GM21529 (cell line): ENCODE results near the gene INPP4B.
"Not testable (repeated sequence)": the region's sequence is repeated elsewhere in the genome, so short reads cannot be mapped to it uniquely, and the experiment has no call there.

Source experiments
- ATAC-seq: cut with Tn5 transposase; IDR thresholded peaks from one replicate; pipeline ENCODE4 v1.9.1; 2021; ENCODE audit not compliant: unreplicated experiment

INPP4B gene

DNA sequence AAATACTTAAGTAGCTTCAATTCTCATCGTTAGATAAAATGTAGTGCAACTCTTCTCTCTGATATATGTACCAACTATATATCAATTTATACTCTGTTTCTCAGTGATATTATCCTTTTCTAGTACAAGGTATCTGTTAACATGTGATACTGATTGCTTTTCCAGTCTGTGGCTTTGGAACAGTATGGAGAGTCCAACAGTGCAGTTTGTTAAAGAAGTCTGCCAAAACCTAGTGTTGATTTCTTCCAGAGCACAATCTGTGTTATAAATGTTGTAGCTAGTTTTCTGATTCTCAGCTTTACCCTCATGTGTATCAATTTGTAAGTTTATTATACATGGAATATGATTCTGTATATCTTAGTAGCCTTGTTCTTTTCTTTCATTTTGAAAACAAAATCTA is 744.7 kb downstream of the INPP4B start:
- no peak for ATAC-seq

DNA sequence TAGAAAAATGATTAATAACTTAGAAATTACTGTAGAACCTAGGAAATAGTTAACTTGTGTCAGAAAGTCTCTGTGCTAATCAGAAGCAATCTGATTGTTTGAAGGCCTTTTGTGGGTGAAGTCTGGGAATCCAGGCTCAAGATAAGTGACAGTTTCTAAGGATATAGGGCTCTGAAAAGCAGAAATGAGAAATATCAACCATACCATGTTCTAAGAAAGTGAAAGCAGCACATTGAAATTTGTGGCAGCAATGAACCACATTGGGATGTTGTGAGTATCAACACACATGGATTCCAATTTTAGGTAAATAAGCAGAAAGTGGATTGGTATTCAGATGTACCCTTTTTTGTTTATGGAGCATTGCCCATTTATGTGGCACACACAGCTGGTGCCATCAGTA is 745.2 kb downstream of the INPP4B start:
- ATAC-seq: no peak

DNA sequence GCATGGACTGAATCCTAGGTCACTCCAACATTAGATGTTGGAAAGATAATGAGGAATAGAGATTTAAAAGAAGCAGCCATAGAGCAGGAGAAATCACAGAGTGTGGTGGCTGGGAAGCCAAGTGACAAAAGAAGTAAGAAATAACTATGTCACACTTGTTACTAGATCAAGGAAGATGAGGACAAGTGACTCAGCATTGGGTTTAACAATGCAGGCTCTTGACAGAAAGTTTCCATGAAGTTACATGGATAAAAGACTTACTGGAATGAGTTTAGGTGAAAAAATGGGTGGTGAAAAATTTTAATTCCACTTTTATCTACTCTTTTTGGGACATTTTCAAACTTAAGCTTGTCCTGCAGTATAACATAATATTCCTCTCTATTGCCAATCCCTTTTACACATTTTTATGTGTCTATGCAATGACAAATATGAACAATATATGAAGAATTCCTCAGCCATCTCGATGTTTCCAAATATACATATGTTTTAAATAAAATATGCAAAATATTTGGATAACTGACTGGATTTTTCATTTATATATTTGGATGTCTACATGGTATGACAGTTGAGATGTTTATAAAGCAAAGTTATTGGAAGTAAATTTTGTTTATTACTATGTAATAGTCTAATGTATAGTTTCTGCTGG is 747.1 kb downstream of the INPP4B start:
- ATAC-seq: no peak

DNA sequence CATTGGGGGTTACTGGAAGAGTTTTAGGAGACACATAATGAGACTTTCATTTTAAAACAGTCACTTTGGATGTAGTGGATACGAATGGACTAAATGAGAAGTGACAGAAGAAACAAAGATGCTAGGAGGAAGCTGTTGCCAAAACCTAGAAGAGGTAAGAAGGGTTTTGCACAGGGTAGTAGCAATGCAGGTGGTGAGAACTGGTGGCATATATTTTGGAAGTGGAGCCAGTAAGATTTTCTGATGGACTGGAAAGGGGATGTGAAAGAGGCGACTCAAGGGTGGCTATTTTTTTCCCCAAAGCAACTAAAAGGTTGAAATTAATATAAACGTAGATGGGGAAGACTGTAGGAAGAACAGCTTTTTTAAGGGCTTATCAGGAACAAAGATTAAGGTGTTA is 747.7 kb downstream of the INPP4B start:
- ATAC-seq: no peak

DNA sequence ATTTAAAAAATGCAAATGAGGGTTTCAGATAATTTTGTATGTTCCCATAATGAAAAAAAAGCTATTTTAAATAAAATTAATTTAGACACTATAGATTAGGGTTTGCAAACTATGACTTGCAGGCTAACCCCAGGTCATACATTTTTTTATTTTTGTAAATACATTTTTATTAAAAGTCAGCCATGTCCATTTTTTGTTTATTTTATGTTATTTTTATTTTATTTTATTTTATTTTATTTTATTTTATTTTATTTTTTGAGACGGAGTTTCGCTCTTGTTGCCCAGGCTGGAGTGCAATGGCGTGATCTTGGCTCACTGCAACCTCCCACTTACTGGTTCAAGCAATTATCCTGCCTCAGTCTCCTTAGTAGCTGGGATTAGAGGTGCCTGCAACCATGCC is 749.1 kb downstream of the INPP4B start:
- no peak for ATAC-seq

DNA sequence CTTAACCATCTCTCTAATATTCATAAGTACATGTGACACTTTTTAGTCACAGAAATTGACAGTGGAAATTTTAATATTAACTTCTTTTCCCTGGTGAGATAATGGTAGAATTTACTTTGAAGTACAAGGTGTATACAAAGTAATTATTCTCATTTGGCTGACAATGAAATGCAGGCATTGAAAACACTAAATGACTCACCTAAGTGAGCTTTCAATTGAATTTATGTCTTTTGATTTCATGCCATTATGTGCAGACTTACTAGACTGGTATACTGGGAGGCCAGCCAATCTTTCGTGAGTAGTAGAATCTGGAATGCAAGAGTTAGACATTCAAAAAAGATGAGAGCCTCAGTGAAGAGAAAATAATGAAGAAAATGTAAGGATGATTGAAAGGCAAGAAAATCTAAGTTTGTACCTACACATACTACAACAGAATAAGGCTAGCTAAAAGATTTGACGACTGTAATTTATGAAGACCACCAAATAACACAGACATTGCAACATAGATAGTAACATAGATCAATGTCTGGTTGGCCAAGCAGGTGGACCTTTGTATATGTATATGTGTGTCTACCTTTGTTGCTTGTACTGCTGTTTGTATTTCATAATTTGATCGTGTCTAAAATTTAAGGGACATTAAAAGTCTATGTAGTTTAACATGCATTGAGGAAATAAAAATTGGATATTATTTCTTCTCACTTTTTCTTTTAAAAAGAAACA is 750.1 kb downstream of the INPP4B start:
- ATAC-seq: no peak

DNA sequence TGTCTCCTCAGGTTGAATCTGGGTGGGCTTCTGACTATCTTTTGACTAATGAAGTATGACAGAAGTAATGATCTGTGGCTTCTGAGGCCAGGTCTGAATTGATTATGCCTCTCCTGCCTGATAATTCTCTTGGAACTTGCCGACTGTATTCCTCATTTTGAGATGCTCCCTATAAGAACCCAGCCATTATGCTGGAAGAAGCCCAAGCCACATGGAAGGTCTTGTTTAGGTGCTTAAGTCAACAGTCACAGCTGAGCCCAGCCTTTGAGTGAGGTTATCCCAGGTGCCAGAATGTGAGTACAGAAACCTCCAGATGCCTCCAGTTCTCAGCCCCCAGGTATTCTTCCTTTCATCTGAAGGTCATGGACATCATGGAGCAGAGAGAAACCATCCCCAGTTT is 753.2 kb downstream of the INPP4B start:
- ATAC-seq: no peak

DNA sequence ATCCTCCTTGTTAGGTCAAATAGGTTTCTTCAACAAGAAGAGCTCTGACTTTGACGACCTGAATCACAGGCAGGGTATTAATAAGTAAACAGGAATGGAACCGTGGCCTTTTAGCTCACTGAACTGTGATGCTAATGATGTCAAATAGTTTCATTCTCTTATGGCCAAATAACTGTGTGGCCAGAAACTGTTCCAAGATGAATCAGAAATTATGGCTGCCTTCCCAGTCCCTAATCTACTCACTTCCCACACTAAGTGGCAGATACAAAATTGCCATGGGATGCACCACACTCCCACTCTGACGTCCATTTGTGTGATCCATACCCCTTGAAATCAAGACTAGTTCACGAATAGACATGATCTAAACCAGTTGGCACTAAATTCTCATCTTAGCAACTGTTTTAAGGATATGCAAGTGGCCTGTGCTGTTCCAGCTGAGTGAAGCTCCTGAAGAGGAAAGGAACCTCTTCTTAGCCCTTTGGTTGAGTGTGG is 754.4 kb downstream of the INPP4B start:
- no peak for ATAC-seq

DNA sequence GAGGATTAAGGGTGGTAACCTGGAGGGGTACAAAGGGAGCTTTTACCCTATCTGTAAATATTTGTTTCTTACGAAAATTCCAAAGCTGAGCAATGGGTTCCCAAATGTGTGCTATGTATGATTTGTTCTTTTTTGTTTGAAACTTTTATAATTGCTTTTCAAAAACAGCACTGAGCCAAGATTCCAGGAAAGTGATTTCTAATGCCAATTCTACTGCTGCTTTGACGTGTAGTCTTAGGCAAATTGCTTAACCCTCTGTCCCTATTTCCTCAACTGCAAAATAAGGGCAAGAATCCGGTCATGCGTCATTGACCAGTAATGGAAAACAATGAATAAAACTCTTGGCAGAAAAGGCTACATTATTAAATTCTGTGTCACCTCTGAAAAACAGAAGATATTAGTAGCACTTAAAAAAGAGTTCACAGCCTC is 755.0 kb downstream of the INPP4B start:
- ATAC-seq: no peak

DNA sequence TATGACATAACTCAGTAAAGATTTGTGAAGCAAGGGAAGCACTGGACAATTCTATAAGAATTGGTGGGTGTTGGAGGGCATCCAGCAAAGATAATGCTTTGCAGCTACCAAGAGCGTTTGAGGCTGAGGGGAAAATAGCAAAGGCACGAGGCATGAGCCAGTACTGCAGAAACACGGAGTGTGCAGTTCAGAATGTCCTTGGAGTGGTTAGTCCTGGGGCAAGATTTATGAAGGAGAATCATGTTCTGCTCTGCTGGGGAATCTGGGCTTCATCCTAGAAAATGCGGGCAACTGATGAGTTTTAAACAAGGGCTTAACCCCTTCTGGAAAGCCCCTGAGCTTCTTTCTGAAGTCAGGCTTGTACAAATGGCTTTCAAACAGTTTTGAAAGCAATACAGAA is 757.2 kb downstream of the INPP4B start:
- ATAC-seq: no peak

DNA sequence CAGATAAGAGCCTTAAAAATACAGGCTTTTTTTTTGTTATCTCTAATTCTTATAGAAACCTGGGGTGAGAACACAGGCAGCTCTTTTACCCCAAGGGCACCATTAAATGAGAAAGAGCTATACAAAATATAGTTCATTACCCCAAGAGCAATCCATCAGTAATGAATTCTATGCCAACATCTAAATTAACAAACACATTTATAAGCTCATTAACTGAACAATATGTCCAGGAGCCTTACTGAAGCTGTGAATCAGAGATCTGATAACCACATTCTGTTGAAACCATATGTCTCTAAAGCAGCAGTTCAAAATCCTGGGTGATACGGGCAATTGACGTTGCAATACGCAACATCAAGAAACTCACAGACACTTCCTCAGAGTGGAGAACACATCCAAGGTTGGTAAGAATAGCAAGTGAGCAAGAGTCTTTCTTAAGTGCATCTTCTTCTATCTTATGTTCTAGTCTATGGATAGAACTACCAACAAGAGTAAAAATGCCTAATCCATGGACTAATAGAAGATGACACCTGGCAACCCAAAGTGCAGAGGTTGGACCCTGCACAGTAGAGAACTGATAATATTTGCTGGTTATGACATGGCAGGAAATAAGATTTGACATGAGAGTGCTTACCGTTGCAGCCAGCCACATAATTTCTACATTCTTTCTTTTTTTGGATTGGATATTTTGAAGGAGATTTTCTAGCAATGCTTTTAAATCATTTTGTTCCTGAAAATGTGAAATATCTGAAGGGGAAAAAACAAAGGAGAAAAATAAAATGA is 760.4 kb downstream of the INPP4B start:
- no peak for ATAC-seq

DNA sequence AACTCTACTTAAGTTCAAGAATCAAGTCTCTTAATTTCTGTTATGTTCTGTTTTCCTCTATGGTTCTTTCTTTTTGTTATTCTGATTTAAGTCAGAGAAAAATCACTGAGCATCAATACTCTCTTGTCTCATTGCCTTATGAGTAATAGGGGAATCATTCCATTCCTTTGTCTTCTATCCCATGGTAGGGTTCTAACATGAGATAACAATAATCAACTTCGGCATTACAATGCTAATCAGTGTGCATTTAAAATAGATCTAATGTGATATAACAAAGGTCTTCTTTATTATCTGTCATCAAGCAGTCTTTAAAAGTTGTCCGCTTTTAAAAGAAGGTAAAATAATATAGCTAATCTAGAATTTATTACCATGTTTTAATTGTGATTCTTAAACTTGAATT is 762.8 kb downstream of the INPP4B start:
- ATAC-seq: no peak

DNA sequence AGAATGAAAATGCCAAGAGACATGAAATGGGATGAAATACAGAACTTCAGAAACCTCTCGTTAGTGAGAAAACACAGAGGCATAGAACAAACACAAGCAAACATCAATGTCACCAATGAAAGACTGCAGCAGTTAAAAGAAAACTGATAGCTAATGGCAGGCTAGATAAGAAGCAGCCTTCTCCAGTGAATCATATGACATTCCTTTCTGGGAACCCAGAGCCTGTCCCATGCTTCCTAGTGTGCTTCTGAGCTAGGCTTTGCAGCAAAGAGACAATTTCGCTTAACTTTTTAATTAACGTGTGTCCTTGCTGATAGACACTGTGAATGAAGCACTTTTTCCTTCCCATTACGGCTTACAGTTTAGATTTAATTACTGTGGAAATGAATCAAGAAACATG is 765.1 kb downstream of the INPP4B start:
- no peak for ATAC-seq

DNA sequence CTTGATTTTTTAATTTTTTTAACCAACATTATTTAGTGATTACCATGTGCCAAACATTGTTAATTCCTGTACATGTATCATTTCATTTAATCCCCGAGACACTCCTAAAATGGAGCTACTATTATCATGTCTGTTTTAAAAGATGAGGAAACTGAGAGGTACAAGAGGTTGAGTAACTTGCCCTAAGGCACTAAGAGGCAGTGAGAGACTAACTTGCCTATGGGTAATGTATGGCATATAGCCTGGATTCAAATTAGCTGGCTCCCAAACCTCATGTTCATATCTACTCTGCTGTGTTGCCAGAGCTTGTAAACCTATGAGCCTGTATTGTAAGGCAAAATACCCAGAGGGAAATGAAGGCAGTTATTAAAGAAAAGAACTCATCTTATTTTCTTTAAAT is 766.1 kb downstream of the INPP4B start:
- ATAC-seq: no peak

DNA sequence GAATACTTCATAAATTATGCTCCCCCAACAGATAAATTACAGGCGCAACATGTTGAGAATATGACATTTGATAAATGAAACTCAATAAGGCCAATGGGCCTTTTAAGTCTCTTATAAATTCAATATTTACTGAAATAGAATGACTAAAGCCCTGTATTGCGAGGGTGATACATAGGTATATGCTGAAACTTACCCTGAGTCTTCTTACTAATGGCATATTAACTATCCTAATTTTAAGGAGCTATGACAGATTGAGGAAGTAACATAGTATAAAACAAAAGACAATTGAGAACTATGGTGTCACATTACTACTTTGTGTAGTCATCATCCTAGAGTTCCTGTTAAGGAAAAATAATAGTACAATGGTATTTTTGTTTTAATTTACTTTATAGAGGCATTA is 769.1 kb downstream of the INPP4B start:
- ATAC-seq: no peak

DNA sequence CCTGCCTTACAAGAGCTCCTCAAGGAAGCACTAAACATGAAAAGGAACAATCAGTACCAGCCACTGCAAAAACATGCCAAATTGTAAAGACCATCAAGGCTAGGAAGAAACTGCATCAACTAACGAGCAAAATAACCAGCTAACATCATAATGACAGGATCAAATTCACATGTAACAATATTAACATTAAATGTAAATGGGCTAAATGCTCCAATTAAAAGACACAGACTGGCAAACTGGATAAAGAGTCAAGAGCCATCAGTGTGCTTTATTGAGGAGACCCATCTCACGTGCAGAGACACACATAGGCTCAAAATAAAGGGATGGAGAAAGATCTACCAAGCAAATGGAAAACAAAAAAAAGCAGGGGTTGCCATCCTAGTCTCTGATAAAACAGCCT is 777.8 kb downstream of the INPP4B start:
- not testable (repeated sequence) for ATAC-seq

DNA sequence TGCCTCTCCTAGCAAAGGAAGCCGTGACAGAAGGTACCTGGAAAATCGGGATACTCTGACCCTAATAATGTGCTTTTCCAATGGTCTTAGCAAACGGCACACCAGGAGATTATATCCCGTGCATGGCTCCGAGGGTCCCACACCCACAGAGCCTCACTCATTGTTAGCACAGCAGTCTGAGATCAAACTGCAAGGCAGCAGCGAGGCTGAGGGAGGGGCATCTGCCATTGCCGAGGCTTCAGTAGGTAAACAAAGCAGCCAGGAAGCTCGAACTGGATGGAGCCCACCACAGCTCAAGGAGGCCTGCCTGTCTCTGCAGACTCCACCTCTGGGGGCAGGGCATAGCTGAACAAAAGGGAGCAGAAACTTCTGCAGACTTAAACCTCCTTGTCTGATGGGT is 779.5 kb downstream of the INPP4B start:
- not testable (repeated sequence) for ATAC-seq

DNA sequence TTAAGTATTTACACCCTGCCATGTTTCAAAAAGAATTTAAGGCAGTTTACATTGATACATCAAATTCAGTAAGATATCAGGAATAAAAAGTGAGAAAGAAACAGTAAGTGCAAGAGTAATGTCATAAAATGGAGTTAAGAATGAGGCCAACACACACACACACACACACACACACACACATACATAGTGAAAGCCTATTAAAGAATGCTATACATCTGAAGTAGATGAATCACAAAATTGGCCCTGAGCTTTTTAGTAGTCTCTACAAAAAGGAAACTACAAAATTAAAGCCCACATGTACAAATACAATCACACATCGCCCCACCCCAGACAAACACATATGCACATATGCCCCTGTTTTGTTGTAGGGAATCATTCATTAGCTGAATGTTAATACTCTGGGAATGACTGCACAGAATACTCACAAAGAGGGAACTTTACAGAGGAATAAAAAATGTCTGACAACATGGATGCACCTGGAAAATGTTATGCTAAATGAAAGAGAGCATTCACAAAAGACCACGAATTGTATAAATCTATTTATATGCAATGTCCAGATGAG is 780.9 kb downstream of the INPP4B start:
- ATAC-seq: no peak

DNA sequence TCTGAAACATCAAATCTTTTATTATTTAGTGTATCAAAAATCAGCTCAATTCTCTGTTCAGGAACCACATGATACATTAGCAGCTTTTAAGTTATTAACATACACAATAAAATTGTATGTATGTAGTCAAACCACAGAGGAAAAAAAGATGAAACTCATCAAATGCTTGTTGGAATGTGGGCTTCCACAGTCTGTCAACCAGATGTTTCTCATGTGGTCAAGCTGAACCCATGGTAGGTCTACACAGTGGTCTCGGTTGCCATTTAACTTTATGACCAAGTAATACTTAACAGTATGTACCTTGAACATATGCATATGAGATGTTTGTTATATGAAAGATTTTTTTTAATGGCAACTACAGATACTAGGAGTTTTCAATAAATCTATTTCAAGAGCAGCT is 781.9 kb downstream of the INPP4B start:
- ATAC-seq: no peak

DNA sequence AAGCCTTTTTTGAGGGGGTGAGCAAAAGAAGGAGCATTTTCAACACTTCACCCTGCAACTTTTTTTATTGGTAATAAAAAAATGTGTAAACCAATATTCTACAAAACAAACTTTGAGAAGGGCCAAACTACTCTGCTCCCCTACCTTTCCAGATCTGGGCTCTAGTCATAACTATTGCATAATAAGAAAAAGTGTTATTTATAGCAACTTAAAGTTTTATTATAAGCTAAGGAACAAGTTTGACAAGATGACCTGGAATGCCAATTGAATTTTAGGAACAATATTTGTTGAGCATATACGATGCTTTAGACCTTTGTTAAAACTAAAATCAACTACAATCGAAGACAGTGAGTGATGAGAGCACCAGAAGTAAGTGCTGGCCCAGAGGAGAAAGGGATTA is 800.1 kb downstream of the INPP4B start:
- ATAC-seq: no peak

DNA sequence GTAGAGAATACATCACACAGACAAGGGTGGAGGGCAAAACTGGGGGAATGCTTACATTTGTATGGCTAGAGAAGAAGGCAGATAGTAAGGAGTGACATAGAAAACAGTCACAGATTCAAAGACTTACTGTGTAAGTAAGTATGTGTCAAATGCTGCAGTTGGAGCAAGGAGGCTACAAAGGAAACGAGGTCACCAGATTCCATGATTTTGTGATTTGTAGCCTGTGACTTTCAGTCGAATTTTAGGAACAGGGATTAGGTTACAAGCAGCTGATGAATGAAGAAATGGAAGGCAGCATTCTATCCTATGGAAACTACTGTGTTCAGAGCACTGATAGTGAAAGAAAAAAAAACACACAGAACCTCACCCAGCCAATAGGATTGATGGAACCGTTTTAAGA is 801.8 kb downstream of the INPP4B start:
- no peak for ATAC-seq

DNA sequence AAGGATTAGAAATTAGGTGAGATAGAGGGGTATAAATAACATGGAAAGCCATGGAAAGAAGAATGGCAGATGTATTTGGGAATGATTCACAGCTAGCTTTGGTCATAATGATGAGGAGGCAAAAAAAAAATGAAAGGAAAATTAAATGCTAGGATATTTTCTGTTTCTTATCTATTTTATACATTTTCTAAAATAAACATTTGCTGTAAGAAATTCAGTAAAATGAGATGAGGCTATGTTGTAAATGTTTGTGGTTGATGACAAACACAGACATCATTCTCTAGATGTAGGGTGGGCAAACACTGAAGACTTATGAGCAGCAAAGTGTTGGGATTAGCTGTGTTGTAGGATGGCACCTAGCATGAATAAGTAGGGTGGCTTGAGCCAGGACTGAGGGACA is 802.6 kb downstream of the INPP4B start:
- no peak for ATAC-seq
